IPS-18a (cell line): ENCODE data around the gene FASN.

Experiments used
- H3K27ac ChIP-seq: one replicate; pipeline ENCODE4 v1.5.1; 2013; ENCODE audit warnings: low read length
- H3K27me3 ChIP-seq: one replicate; pipeline ENCODE4 v1.6.1; 2013; ENCODE audit warnings: mild to moderate bottlenecking, low read length; ENCODE audit not compliant: control insufficient read depth, insufficient read depth
- H3K36me3 ChIP-seq: one replicate; pipeline ENCODE4 v1.6.1; 2013; ENCODE audit warnings: low read depth, low read length; ENCODE audit not compliant: control insufficient read depth
- H3K4me1 ChIP-seq: one replicate; pipeline ENCODE4 v1.6.1; 2013; ENCODE audit warnings: low read depth, low read length; ENCODE audit not compliant: control insufficient read depth
- H3K4me3 ChIP-seq: one replicate; pipeline ENCODE4 v1.5.1; 2013; ENCODE audit warnings: low read length
- H3K9ac ChIP-seq: one replicate; pipeline ENCODE4 v1.6.1; 2013; ENCODE audit warnings: mild to moderate bottlenecking, low read length, moderate library complexity
- H3K9me3 ChIP-seq: one replicate; pipeline ENCODE4 v1.6.1; 2013; ENCODE audit warnings: low read depth, low read length; ENCODE audit not compliant: control insufficient read depth

Gene FASN

DNA sequence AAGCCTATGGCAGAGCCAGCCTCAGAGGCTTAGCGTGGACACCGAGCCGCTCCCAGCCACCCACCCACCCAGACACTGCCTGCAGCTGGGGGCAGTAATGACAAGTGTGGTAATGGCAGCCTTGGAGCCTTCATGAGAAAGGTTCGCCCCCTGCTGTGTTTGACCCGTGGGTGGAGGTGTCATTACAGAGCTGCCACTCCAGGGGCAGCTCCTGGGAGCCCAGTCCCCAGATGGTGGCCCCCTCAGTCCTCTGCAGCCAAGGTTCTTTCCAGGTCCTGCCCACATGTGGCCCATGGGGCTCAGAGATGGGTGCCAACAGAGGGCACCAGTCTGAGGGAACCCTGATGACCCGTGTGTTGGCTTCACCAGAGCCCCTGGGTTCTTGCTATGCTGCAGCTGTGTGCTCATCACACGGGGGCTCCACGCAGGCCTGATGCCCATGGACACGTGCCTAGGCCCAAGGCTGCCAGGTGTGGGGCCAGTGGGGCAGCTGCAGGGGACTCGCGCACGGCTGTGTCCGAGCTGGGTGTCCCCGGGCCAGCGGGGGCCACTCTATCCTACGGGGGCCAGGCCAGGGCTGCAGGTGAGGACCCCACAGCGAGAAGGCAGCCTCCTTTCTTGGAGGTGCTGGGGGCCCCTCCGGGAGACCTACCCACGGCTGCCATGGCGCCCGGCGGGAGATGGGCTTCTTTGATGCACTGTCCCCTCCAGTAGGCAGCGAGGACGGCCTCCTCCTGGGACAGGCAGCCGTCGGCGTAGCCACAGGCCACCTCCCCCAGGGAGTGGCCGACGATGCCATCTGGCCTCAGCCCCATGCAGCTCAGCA lies 8.1 kb downstream of the FASN start:
- H3K9ac ChIP-seq = no peak overlapping the region
- H3K4me3 ChIP-seq = no peak overlapping the region
- H3K9me3 ChIP-seq = no peaks in the 10 kb centered on the region
- no peaks in the 10 kb centered on the region for H3K27me3 ChIP-seq
- H3K27ac ChIP-seq = no peak overlapping the region
- H3K36me3 ChIP-seq = peaks cover 91% of the 10 kb centered on the region
- no peaks in the 10 kb centered on the region for H3K4me1 ChIP-seq

DNA sequence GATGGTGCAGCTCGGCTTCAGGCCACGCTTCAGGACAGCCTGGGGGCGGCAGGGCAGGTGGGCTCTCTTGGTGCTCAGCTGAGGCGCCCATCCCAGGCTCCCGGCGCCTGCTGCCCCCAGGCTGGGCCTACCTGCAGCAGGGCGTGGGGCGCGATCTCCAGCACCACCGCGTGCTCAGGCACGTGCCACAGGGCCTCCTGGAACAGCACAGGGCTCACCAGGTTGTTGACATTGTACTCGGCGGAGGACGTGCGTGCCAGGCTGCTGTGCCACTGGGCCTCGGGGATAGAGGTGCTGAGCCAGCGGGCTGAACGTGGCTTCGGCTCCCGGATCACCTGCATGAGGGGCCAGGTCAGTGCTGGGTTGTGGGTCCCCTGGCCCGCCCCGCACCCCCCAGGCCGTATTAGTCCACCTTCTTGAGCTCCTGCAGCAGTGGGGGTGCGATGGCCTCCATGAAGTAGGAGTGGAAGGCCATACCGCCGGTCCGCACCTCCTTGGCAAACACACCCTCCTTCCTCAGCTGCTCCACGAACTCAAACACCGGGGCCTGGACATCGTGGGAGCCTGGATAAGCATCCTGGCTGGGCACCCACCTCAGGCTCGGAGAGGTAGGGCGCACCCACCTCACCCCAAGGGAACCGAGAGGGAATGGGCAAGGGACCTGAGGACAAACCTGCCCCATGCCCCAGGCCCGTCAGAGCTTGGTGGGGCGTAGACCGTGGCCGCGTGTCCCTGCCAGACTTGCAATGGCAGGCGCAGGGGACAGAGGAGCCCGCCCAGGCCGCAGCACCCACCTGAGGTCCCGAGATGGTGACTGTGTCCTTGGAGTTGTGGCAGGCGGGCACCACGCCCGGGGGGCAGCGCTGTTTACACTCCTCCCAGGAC lies 9.0 kb downstream of the FASN start:
- H3K4me3 ChIP-seq = no peak overlapping the region
- H3K9ac ChIP-seq = no peak overlapping the region
- H3K4me1 ChIP-seq = no peaks in the 10 kb centered on the region
- no peak overlapping the region for H3K27ac ChIP-seq
- H3K36me3 ChIP-seq = peaks cover 95% of the 10 kb centered on the region
- H3K27me3 ChIP-seq = no peaks in the 10 kb centered on the region
- H3K9me3 ChIP-seq = no peaks in the 10 kb centered on the region

DNA sequence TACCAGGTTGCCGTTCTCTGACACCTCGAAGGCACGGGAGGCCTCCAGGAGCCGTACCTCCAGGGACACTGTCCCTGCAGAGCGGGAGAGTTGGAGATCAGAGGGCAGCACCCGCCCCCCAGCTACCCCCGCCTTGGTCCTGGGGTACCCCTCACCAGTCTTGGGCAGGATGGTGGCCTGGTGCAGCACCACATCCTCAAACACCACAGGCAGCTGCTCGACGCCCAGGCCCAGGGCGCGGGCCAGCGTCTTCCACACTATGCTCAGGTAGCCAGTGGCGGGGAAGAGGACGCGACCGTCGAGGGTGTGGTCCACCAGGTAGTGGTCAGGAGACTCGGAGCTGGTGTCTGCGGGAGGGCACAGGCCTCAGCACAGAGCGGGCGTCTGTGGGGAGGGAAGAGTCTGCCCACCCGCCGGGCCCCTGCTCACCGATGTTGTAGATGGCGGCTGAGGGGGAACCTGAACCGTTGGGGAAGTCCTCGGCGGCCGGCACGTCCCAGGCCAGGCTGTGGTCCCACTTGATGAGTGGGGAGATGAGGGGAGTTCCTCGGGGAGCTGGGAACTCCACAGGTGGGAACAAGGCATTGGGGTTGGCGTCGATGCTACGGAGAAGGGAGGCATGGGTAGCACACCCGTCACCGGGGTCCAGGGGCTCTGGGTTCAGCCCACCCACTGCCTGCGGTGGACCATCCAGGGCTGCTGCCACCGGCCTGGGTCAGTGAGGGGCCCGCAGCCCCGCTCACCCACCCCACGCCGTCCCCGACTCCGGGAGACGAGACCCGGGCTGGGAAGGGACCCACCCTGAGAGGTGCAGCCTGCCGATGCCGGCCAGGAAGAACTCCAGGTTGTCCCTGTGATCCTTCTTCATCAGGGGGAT lies 9.8 kb downstream of the FASN start:
- Histone ChIP-seq H3K27ac (no peak overlapping the region), H3K4me3 (no peak overlapping the region), H3K9me3 (no peaks in the 10 kb centered on the region), H3K36me3 (peaks cover 97% of the 10 kb centered on the region), H3K27me3 (no peaks in the 10 kb centered on the region), H3K9ac (no peak overlapping the region), H3K4me1 (no peaks in the 10 kb centered on the region)

DNA sequence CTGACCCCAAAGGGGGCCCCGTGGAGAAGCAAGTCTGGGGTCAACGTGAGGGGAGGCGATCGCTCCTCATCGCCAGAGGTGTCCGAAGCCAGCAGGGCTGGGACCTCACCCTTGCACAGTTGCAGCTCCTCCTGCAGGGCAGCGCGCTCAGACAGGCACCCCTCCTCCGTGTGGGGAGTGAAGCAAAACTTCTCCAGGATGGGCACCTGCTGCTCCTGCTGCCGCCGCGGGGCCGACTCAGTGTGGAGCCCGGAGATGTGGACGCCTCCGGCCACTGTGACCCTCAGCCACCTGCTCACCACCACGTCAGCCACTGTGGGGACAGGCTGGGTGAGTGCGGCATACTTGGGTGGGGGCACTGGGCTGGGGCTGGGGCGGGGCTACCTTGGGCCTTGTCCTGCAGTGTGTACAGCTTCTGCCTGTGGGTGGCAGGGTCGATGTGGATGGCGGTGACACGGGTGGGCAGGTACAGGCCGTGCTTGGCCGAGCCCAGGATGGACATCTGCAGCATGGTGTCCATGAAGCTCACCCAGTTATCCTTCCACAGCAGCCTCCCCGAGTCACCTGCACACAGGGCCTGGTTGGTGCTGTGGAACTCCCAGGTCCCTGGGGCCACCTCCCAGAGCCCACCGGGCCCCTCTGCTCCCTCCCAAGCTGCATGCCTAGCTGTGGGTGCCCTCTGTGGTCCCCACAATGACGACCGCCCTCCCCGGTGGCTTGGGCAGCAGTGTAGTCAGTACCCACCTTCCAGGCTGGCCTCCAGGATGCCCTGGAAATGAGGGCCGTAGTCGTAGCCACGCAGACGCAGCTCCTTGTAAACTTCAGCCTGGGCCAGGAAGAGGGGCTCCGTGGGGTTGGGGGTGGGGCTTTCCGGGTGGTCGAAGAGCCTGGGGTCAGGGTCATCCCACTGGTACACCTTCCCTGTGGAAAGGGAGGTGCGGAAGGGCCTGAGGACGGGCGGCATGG lies 10.8 kb downstream of the FASN start:
- no peak overlapping the region for H3K4me3 ChIP-seq
- H3K9ac ChIP-seq = no peak overlapping the region
- H3K36me3 ChIP-seq = peaks cover 99% of the 10 kb centered on the region
- no peak overlapping the region for H3K27ac ChIP-seq
- H3K27me3 ChIP-seq = no peaks in the 10 kb centered on the region
- no peaks in the 10 kb centered on the region for H3K9me3 ChIP-seq
- no peaks in the 10 kb centered on the region for H3K4me1 ChIP-seq

DNA sequence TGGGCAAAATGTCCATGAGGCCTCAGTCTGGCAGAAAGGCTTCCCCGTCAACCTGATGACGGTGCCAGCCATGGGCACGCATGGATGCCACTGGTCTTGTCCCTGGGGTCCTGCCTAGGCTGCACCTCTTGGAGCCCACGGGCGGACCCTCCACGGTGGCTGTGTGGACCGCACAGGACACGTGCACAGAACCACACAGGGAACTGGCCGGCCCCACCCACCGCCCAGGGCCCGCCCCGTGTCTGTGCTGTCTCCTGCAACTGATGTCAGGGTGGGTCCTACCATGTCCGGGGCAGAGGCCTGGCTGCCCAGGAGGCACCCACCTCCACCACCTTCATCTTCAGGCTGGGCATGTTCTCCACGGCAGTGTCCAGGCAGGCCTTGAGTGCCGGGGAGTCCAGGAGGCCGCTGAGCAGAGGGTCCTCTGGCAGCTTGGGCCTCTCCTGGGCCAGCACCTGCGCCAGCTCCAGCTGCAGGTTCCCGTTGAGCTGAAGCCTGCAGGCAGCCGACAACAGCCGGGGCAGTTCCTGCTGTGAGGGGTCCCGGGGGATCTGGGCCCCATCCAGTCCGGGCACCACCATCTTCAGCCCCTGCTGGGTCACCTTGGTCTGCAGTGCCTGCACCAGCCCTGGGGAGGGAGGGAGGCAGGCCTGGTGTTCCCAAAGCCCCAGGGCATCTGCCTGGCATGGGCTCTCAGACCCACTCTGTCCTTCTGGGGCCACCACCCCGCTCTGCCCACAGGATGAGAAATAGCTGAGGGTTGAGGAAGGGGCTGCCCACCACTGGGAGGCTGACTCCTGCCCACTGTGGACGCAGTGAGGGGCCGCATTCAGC lies 11.9 kb downstream of the FASN start:
- no peaks in the 10 kb centered on the region for H3K4me1 ChIP-seq
- peaks cover 98% of the 10 kb centered on the region for H3K36me3 ChIP-seq

DNA sequence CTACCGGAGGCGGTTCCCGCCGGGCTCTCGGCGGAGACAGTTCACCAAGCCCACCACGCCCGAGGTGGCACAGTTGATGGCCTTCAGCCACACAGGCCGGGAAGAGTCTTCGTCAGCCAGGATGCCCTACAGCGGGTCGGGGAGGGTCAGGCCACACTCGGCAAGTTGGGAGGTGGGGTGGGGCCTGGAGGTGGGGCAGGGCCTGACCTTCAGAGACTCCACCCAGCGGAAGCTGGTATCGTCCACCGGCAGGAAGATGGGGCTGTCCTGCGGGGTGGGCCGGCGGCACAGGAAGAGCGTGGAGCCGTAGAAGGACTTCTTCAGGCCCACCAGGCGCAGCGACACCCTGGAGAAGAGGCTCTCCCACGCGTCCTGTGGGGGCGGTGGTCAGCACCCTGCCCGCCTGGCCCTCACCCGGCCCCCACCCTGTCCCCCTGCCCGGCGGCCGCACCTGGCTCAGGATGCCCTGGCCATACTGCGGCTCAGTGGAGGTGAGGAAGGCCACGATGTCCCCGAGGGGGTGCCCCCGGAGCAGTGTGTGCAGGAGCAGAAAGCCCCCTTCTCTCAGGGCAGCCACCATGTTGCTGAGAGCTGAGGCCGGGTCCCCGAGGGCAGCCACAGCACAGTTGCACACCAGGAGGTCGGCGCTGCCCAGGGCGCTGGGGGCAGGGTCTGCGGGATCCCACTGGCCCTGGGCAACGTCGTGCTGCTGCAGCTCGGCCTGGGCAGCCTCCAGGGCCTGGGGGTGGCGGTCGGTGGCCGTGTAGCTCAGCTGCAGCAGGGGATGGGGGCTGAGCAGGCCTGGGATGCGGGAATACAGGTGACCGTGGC lies 12.8 kb downstream of the FASN start:
- H3K27ac ChIP-seq = no peak overlapping the region
- peaks cover 99% of the 10 kb centered on the region for H3K36me3 ChIP-seq
- H3K9me3 ChIP-seq = no peaks in the 10 kb centered on the region
- H3K27me3 ChIP-seq = no peaks in the 10 kb centered on the region
- H3K9ac ChIP-seq = no peak overlapping the region
- H3K4me3 ChIP-seq = no peak overlapping the region
- H3K4me1 ChIP-seq = no peaks in the 10 kb centered on the region

More for the DNA sequence above, 11.9 kb downstream of the FASN start:
- Histone ChIP-seq H3K9ac (no peak overlapping the region), H3K27ac (no peak overlapping the region), H3K9me3 (no peaks in the 10 kb centered on the region), H3K4me3 (no peak overlapping the region), H3K27me3 (no peaks in the 10 kb centered on the region)

DNA sequence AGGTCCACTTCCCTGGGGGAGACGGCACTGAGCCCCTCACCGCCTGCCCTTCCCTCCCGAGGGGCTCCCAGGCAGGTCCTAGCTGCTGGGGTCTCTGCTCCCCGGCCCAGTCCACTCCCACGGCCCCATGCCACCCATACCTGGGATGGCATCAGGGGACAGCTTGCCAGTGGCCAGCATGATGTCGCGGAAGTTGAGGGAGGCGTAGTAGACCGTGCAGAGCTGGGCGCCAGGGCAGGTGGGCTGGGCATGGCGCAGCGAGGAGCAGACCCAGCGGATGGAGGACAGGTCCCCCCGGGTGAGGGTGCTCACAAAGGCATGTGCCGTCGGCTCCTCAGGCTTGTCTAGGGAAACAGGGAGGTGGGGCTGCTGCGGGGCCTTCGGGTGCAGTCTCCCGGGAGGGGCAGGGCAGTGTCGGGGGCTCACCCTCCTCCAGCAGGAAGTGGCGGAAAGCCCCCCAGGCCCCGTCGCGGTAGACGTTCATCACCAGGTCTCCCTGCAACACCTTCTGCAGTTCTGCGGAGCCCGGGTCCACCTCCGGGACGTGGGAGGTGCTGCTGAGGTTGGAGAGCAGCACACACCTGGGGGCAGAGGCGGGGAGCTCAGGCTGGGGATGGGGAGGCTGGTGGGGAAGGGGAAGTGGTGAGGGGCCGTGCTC lies 13.5 kb downstream of the FASN start:
- Histone ChIP-seq H3K27ac (no peak overlapping the region), H3K4me1 (no peaks in the 10 kb centered on the region), H3K9me3 (no peaks in the 10 kb centered on the region), H3K4me3 (no peak overlapping the region), H3K36me3 (peaks cover 99% of the 10 kb centered on the region), H3K9ac (no peak overlapping the region), H3K27me3 (no peaks in the 10 kb centered on the region)

DNA sequence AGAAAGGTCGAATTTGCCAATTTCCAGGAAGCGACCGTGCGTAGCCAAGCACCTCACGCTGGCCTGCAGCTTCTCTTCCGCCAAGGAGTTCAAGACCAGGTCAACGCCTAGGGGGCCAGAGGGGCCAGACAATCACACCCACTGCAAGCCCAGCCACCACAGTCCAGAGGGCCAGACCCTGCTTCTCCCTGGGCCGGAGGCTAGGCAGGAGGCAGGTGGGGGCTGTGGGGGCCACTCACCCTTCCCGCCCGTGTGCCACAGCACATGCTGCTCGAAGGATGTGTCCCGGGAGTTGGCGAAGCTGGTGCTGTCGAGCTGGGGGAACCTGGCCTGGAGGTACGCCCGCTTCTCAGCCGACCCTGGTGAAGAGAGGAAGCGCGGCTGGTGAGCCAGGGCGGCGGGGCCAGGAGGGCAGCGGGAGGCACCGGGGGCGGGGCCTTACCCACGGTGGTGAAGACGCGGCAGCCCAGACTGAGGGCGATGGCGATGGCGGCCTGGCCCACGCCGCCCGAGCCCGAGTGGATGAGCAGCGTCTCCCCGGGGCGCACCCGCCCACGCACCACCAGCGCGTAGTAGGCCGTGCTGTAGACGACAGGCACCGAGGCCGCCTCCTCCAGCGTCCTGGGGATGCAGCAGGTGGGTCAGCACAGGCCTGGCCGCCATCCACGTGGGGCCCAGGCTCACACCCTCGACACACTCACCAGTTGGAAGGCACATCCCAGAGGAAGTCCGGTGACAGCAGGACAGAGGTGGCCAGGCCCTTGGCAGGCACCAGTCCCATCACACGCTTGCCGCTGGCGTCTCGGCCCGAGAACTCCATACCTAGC lies 14.3 kb downstream of the FASN start:
- H3K4me1 ChIP-seq = no peaks in the 10 kb centered on the region
- no peak overlapping the region for H3K4me3 ChIP-seq
- peaks cover 97% of the 10 kb centered on the region for H3K36me3 ChIP-seq

More for the DNA sequence above, 14.3 kb downstream of the FASN start:
- Histone ChIP-seq H3K9me3 (no peaks in the 10 kb centered on the region), H3K27me3 (no peaks in the 10 kb centered on the region), H3K27ac (no peak overlapping the region), H3K9ac (no peak overlapping the region)
